ENCODE data around the gene WHRN.
A peak's percentile ranks its signal among the peaks of the same experiment; 100 is the strongest.

The WHRN gene

GRCh38 chr9:114446036-114446435 is 59.2 kb downstream of the WHRN start:
- DNase-seq = no peak

- DNase-seq = no peak
Observed at GRCh38 chr9:114445616-114446015, 59.7 kb downstream of the WHRN start.

GRCh38 chr9:114442022-114442421 is 63.3 kb downstream of the WHRN start:
- DNase-seq = no peak

- DNase-seq = no peak
Observed at GRCh38 chr9:114437401-114437893, 67.8 kb downstream of the WHRN start.

GRCh38 chr9:114434878-114435311 is 70.4 kb downstream of the WHRN start:
- DNase-seq = peak; percentile 22

- no peak for DNase-seq
Observed at GRCh38 chr9:114433720-114434255, 71.5 kb downstream of the WHRN start.

GRCh38 chr9:114433086-114433485 is 72.2 kb downstream of the WHRN start:
- DNase-seq = no peak

- no peak for DNase-seq
Observed at GRCh38 chr9:114432323-114433067, 72.8 kb downstream of the WHRN start.

GRCh38 chr9:114431770-114432169 is 73.5 kb downstream of the WHRN start:
- no peak for DNase-seq

GRCh38 chr9:114431003-114431402 is 74.3 kb downstream of the WHRN start:
- no peak for DNase-seq

- DNase-seq = no peak
Observed at GRCh38 chr9:114430457-114430856, 74.8 kb downstream of the WHRN start.

- DNase-seq = no peak
Observed at GRCh38 chr9:114429488-114429887, 75.8 kb downstream of the WHRN start.

GRCh38 chr9:114428466-114428865 is 76.8 kb downstream of the WHRN start:
- no peak for DNase-seq

GRCh38 chr9:114427644-114428043 is 77.6 kb downstream of the WHRN start:
- DNase-seq = no peak

GRCh38 chr9:114426046-114426948 is 79.0 kb downstream of the WHRN start:
- no peak for DNase-seq

- no peak for DNase-seq
Observed at GRCh38 chr9:114425126-114425525, 80.1 kb downstream of the WHRN start.

GRCh38 chr9:114424126-114424525 is 81.1 kb downstream of the WHRN start:
- DNase-seq = no peak

GRCh38 chr9:114423181-114423580 is 82.1 kb downstream of the WHRN start:
- DNase-seq = no peak

- DNase-seq = no peak
Observed at GRCh38 chr9:114421147-114421546, 84.1 kb downstream of the WHRN start.

GRCh38 chr9:114419796-114420195 is 85.5 kb downstream of the WHRN start:
- no peak for DNase-seq

GRCh38 chr9:114418053-114418452 is 87.2 kb downstream of the WHRN start:
- DNase-seq = no peak

GRCh38 chr9:114417511-114417910 is 87.8 kb downstream of the WHRN start:
- no peak for DNase-seq

- no peak for DNase-seq
Observed at GRCh38 chr9:114416906-114417305, 88.4 kb downstream of the WHRN start.

GRCh38 chr9:114416290-114416689 is 89.0 kb downstream of the WHRN start:
- DNase-seq = no peak

Data from NCI-H526 treated with DMSO at 0.1 percent for 48 hours (cell line).